Fibroblast of pulmonary artery (primary cell): ENCODE measurements around the gene CPXM2.

Source experiments
- DNase-seq: peaks from one replicate; pipeline ENCODE4 v3.0.0-alpha.2; 2010; ENCODE audit warnings: low read depth
- H3K4me3 ChIP-seq: replicated peaks from 2 replicates; pipeline ENCODE4 v1.5.1; 2011; ENCODE audit warnings: low read depth, mild to moderate bottlenecking, control low read depth, low read length, moderate library complexity
- TF ChIP-seq, protein P1 (sequence below): IDR thresholded peaks from 2 replicates; pipeline ENCODE4 v1.5.1; 2011; ENCODE audit warnings: mild to moderate bottlenecking, control low read depth, low read length, inconsistent platforms; ENCODE audit errors: missing control alignments

The CPXM2 gene

DNA sequence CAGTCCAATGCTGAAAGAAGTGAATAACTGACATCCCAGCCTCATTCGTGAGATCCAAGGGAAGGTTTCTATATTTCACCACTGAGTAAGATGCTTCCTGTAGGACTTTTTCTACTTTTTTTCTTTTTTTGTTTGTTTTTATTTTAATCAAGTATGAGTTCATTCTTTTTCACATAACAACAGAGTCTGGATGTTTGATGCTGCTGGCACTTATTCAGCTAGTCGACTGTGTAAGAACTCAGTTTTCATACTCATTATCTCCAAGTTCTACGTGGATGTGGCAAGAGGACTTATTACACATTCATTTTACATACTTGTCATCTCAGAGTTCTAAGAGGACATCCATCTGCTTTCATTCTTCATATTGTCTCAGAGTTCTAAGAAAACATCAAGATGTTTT lies 86.9 kb downstream of the CPXM2 start:
- peak; percentile 91 for DNase-seq
- H3K4me3 ChIP-seq, result no peak overlapping the region
- TF ChIP-seq, protein P1, sequence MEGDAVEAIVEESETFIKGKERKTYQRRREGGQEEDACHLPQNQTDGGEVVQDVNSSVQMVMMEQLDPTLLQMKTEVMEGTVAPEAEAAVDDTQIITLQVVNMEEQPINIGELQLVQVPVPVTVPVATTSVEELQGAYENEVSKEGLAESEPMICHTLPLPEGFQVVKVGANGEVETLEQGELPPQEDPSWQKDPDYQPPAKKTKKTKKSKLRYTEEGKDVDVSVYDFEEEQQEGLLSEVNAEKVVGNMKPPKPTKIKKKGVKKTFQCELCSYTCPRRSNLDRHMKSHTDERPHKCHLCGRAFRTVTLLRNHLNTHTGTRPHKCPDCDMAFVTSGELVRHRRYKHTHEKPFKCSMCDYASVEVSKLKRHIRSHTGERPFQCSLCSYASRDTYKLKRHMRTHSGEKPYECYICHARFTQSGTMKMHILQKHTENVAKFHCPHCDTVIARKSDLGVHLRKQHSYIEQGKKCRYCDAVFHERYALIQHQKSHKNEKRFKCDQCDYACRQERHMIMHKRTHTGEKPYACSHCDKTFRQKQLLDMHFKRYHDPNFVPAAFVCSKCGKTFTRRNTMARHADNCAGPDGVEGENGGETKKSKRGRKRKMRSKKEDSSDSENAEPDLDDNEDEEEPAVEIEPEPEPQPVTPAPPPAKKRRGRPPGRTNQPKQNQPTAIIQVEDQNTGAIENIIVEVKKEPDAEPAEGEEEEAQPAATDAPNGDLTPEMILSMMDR, result no peak

- TF ChIP-seq, protein P1, result no peak
- no peak overlapping the region for H3K4me3 ChIP-seq
- no peak for DNase-seq
Measured at GRCh38 chr10:123800821-123801220, 90.8 kb downstream of the CPXM2 start.

GRCh38 chr10:123800289-123800688 lies 91.3 kb downstream of the CPXM2 start:
- H3K4me3 ChIP-seq, result no peak overlapping the region
- DNase-seq, result peak; percentile 33
- TF ChIP-seq, protein P1, result no peak

DNA sequence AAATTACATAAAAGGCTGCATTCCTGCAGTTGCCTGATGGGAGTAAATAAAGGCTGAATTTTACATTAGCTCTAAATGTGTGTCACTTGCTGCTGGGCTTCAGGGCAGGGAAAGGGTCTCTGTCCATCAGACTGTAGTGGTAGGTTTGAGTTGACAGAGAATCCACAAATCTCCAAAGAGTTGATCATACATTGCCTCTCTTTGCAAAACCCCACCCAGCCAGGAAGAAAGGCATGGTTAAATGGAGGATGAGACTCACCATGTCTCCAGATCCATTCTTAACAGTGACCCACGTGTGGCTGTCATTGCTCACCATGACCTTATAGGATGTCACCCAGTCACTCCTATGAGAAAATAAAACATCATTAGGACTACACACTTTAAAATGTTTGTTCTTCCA lies 92.8 kb downstream of the CPXM2 start:
- no peak overlapping the region for H3K4me3 ChIP-seq
- no peak for DNase-seq
- TF ChIP-seq, protein P1, result no peak

- H3K4me3 ChIP-seq, result no peak overlapping the region
- TF ChIP-seq, protein P1, result no peak
- no peak for DNase-seq
Measured at GRCh38 chr10:123797813-123798212, 93.8 kb downstream of the CPXM2 start.

- TF ChIP-seq, protein P1, result no peak
- no peak overlapping the region for H3K4me3 ChIP-seq
- no peak for DNase-seq
Measured at GRCh38 chr10:123796736-123797135, 94.9 kb downstream of the CPXM2 start.

- DNase-seq, result no peak
- no peak overlapping the region for H3K4me3 ChIP-seq
- TF ChIP-seq, protein P1, result no peak
Measured at GRCh38 chr10:123795846-123796590, 95.6 kb downstream of the CPXM2 start.
